ENCODE measurements around the gene ARMC12. TPM values are rescaled to one million over a fixed set of nuclear protein-coding genes. Genes with fewer than 3 reads are reported as not detected.

The ARMC12 gene
- total and polyA plus RNA-seq, 2 donors (not counting 3 experiments of a cell fraction or from before 2014, with no cell fraction given), result 0.91 to 1.9 TPM

- dilution Hi-C loops (cut with MboI; ENCODE audit: extremely low pct_ligation_motif_present, low sequenced_read_pairs), result no loop called here
Measured at GRCh38 chr6:35716798-35717197, 20.0 kb upstream of the ARMC12 start.

More at GRCh38 chr6:35716798-35717197, 20.0 kb upstream of the ARMC12 start:
- Histone ChIP-seq H3K79me2 (ENCODE audit: control insufficient read depth, insufficient read depth, low read length) (no peaks in the 10 kb centered on the region), H4K20me1 (replicated peaks; ENCODE audit: control insufficient read depth, extremely low read depth, insufficient read depth, low read length) (no peaks in the 10 kb centered on the region), H3K9ac (replicated peaks; ENCODE audit: extremely low read depth, insufficient read depth, low read length) (no peak overlapping the region), H3K4me1 (ENCODE audit: control insufficient read depth, extremely low read depth, insufficient read depth, low read length) (peaks cover 31% of the 10 kb centered on the region), H3K27me3 (ENCODE audit: control insufficient read depth in 2 of 2, insufficient read depth in 2 of 2, low read length in 2 of 2) (no peaks in the 10 kb centered on the region), H3K9me3 (replicated peaks; ENCODE audit: control insufficient read depth, insufficient read depth, low read length) (no peaks in the 10 kb centered on the region), H3K9me1 (replicated peaks; ENCODE audit: control insufficient read depth, extremely low read depth, insufficient read depth, low read length) (no peaks in the 10 kb centered on the region), H3K27ac (ENCODE audit: insufficient read depth, low read depth, low read length) (no peak overlapping the region), H3K4me2 (ENCODE audit: insufficient read depth, low read length) (no peak overlapping the region), H3K4me3 (replicated peaks in 1 of 3; ENCODE audit: insufficient read depth in 1 of 3, low read depth in 1 of 3, low read length in 3 of 3) (no peak overlapping the region), H3K36me3 (ENCODE audit: control insufficient read depth in 2 of 2, extremely low read depth in 1 of 2, insufficient read depth in 2 of 2, low read length in 2 of 2) (no peaks in the 10 kb centered on the region), H2AFZ (ENCODE audit: low read depth, low read length) (no peak overlapping the region)
- intact Hi-C loops (cut with micrococcal nuclease), result no loop called here
- ChIA-PET POLR2A (no interaction called here), CTCF (no interaction called here)
- no TSS peak for BruUV-seq (replicated peaks)
- no peak for TF ChIP-seq FOS (IDR thresholded peaks at IDR 0.05; ENCODE audit: borderline replicate concordance, insufficient read depth, low read length)
- no peak for TF ChIP-seq JUN (IDR thresholded peaks at IDR 0.05; ENCODE audit: borderline replicate concordance, insufficient read depth, insufficient read length, low read depth)
- TF ChIP-seq MAX (IDR thresholded peaks at IDR 0.05; ENCODE audit: insufficient read depth, insufficient read length), result no peak
- TF ChIP-seq EZH2 (IDR thresholded peaks at IDR 0.05; ENCODE audit: borderline replicate concordance, low read depth, low read length, severe bottlenecking), result no peak
- no peak for TF ChIP-seq POLR2AphosphoS5 (IDR thresholded peaks at IDR 0.05; ENCODE audit: insufficient read depth, low read depth, low read length)
- TF ChIP-seq GATA2 (IDR thresholded peaks at IDR 0.05; ENCODE audit: insufficient read depth, insufficient read length, low read depth, low read length), result no peak
- TF ChIP-seq POLR2A (IDR thresholded peaks at IDR 0.05; ENCODE audit: low read depth, low read length), result no peak
- TF ChIP-seq MYC (IDR thresholded peaks at IDR 0.05; ENCODE audit: low read depth, low read length), result no peak
- no peak for TF ChIP-seq CTCF (IDR thresholded peaks at IDR 0.05; ENCODE audit: extremely low read depth in 1 of 2, insufficient read depth in 1 of 2, low read depth in 1 of 2, low read length in 2 of 2)
- FAIRE-seq (no peak), DNase-seq (ENCODE audit: low read depth, low spot score) (no peak)

Measured in endothelial cell of umbilical vein (primary cell).